ENCODE measurements around the gene RBMY1A1. TPM values are rescaled to one million over a fixed set of nuclear protein-coding genes. Genes with fewer than 3 reads are reported as not detected.
"Not testable (repeated sequence)": the region's sequence is repeated elsewhere in the genome, so short reads cannot be mapped to it uniquely, and the experiment has no call there.

RBMY1A1 gene
- total and polyA plus RNA-seq, 9 of the 15 experiments (the other 6 are each of a cell fraction or from before 2014, with no cell fraction given): not detected

DNA sequence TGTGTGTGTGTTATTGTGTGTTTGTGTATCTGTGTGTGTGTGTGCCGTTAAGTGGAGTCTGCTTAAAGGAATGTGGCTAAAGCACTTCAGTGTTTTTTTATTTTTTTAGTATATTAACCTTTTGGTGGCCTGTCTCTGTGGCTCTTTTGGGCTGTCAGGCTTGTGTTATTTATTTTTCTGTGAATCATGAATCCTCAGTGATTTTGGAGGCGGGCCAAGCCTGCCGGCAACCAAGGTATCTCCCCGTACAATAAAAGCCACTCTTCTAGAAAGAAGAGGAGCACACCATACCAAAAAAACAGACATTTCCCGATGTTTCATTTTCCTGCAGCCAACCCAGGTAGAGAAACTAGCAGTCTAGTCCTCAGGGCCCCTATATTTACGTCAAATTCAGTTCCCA lies 57.4 kb downstream of the RBMY1A1 start:
- Histone ChIP-seq H3K4me3 (no peak overlapping the region), H3K36me3 (ENCODE audit: control insufficient read depth, insufficient read depth, low read length) (no peaks in the 10 kb centered on the region), H4K20me1 (replicated peaks; ENCODE audit: control insufficient read depth, insufficient read depth, low read length) (no peaks in the 10 kb centered on the region), H3K4me2 (ENCODE audit: insufficient read depth, low read length) (no peak overlapping the region), H3K4me1 (replicated peaks in 1 of 2; ENCODE audit: control insufficient read depth in 2 of 2, insufficient read depth in 2 of 2, low read length in 2 of 2) (no peaks in the 10 kb centered on the region), H3K9me1 (ENCODE audit: control insufficient read depth, insufficient read depth, low read length) (no peaks in the 10 kb centered on the region), H3K9me3 (replicated peaks; ENCODE audit: control insufficient read depth, insufficient read depth, low read depth, low read length) (no peaks in the 10 kb centered on the region), H3K79me2 (ENCODE audit: control insufficient read depth, insufficient read depth, low read length) (no peaks in the 10 kb centered on the region), H3K27me3 (ENCODE audit: control insufficient read depth in 2 of 2, insufficient read depth in 2 of 2, low read length in 2 of 2) (no peaks in the 10 kb centered on the region), H2AFZ (ENCODE audit: low read depth, low read length) (no peak overlapping the region), H3K9ac (ENCODE audit: insufficient read depth in 1 of 2, low read depth in 2 of 2, low read length in 2 of 2) (no peak overlapping the region), H3K27ac (ENCODE audit: extremely low read depth, low read depth, low read length) (no peak overlapping the region)
- DNase-seq (ENCODE audit: extremely low read depth in 1 of 4, low spot score in 3 of 4): no peak
- ChIA-PET POLR2A (no interaction called here), CTCF (ENCODE audit: low intra/inter-chr PET ratio) (no interaction called here)
- no TSS peak for BruUV-seq (replicated peaks)
- FAIRE-seq: no peak
- ATAC-seq: no peak
- no CpG with 5 or more reads among the region's 6 CpGs for WGBS (ENCODE audit: insufficient coverage, low coverage, missing lambda C conversion rate)
- in situ Hi-C loops (cut with MboI): no loop called here
- intact Hi-C loops (cut with micrococcal nuclease): no loop called here
- TF ChIP-seq SETDB1 (IDR thresholded peaks at IDR 0.05; ENCODE audit: low read length) (no peak), ZNF561 (CRISPR knock-in tag; conservative IDR thresholded peaks at IDR 0.05) (no peak), ZBTB17 (CRISPR knock-in tag; IDR thresholded peaks at IDR 0.05) (no peak), MCM3 (IDR thresholded peaks at IDR 0.05) (no peak), SRSF9 (IDR thresholded peaks at IDR 0.05; ENCODE audit: borderline replicate concordance, low read depth, low read length) (no peak), BACH1 (tag; IDR thresholded peaks at IDR 0.05) (no peak)

GRCh38 chrY:21596287-21596686 lies 61.6 kb downstream of the RBMY1A1 start:
- WGBS (ENCODE audit: insufficient coverage, low coverage, missing lambda C conversion rate): no CpG with 5 or more reads among the region's 16 CpGs
- DNase-seq (ENCODE audit: extremely low read depth in 1 of 4, low spot score in 3 of 4); H3K9ac ChIP-seq (ENCODE audit: insufficient read depth in 1 of 2, low read depth in 2 of 2, low read length in 2 of 2); H3K27ac ChIP-seq (ENCODE audit: extremely low read depth, low read depth, low read length); CTCF ChIA-PET (ENCODE audit: low intra/inter-chr PET ratio); H3K9me3 ChIP-seq (replicated peaks; ENCODE audit: control insufficient read depth, insufficient read depth, low read depth, low read length); H3K79me2 ChIP-seq (ENCODE audit: control insufficient read depth, insufficient read depth, low read length); H3K36me3 ChIP-seq (ENCODE audit: control insufficient read depth, insufficient read depth, low read length); H4K20me1 ChIP-seq (replicated peaks; ENCODE audit: control insufficient read depth, insufficient read depth, low read length); ATAC-seq; H3K4me1 ChIP-seq (replicated peaks in 1 of 2; ENCODE audit: control insufficient read depth in 2 of 2, insufficient read depth in 2 of 2, low read length in 2 of 2); in situ Hi-C loops (cut with MboI); H3K27me3 ChIP-seq (ENCODE audit: control insufficient read depth in 2 of 2, insufficient read depth in 2 of 2, low read length in 2 of 2); intact Hi-C loops (cut with micrococcal nuclease); H3K9me1 ChIP-seq (ENCODE audit: control insufficient read depth, insufficient read depth, low read length); H3K4me2 ChIP-seq (ENCODE audit: insufficient read depth, low read length); POLR2A ChIA-PET; H3K4me3 ChIP-seq; BruUV-seq (replicated peaks); H2AFZ ChIP-seq (ENCODE audit: low read depth, low read length); FAIRE-seq: not testable (repeated sequence)

Other genes starting within 250 kb of the RBMY1A1 start
- not detected in 2 replicates for gene RBMY1B, start 23.5 kb upstream of the RBMY1A1 start, total RNA-seq (2014; rRNA removed)
- not detected in 2 replicates for gene RBMY1B, start 23.5 kb upstream of the RBMY1A1 start, total RNA-seq (2014; rRNA removed; fragmentation: Illumina TruSeq; extraction: Trizol)
- gene RBMY1B, start 23.5 kb upstream of the RBMY1A1 start, total RNA-seq (2015; rRNA removed; fragmentation: Illumina TruSeq; extraction: Trizol): not detected in 2 replicates
- not detected in 2 replicates for gene RBMY1B, start 23.5 kb upstream of the RBMY1A1 start, total RNA-seq (2021)
- gene RBMY1B, start 23.5 kb upstream of the RBMY1A1 start, polyA plus RNA-seq (2011; rRNA removed): not detected in 2 replicates
- not detected in 2 replicates for gene RBMY1B, start 23.5 kb upstream of the RBMY1A1 start, polyA plus RNA-seq (2014; fragmentation: Illumina TruSeq; extraction: Trizol)
- not detected for gene RBMY1B, start 23.5 kb upstream of the RBMY1A1 start, polyA plus RNA-seq (2014; fragmentation: Nextera tagmentation; extraction: Ambion mirVana)
- not detected in 2 replicates for gene RBMY1B, start 23.5 kb upstream of the RBMY1A1 start, polyA plus RNA-seq (2014; rRNA removed)

Measured in K562 (cell line).